ENCODE data around the gene SMAD9. TPM values are rescaled to one million over a fixed set of nuclear protein-coding genes. Genes with fewer than 3 reads are reported as not detected.
A peak's percentile ranks its signal among the peaks of the same experiment; 100 is the strongest.
"Not testable (repeated sequence)": the region's sequence is repeated elsewhere in the genome, so short reads cannot be mapped to it uniquely, and the experiment has no call there.

The SMAD9 gene
- total and polyA plus RNA-seq, 2 experiments from 2014 or later = 3.2 to 5.8 TPM

DNA sequence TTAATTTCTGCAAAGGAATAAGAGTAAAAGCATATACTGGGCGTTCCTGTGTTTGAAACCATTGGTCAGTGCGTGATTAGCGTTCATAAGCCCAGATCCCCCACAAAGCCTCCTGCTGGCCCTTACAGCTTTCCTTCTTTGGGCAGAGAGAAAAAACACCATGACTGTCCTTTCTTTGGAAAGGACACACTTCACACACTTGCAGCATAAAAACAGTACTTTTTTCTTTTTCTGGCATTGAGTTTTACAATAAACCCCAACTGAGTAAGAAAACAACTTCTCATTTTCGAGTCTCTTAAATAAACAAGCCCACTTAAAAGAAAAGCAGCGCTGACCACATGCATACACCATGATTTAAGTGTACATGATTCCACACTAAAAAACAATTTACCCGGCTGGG is 35.8 kb downstream of the SMAD9 start:
- peaks cover 2% of the 10 kb centered on the region for H3K79me2 ChIP-seq
- no peak overlapping the region for H3K27ac ChIP-seq
- H3K4me2 ChIP-seq = no peak overlapping the region
- H3K27me3 ChIP-seq = no peaks in the 10 kb centered on the region
- no peak overlapping the region for H2AFZ ChIP-seq
- TF ChIP-seq, protein P1, sequence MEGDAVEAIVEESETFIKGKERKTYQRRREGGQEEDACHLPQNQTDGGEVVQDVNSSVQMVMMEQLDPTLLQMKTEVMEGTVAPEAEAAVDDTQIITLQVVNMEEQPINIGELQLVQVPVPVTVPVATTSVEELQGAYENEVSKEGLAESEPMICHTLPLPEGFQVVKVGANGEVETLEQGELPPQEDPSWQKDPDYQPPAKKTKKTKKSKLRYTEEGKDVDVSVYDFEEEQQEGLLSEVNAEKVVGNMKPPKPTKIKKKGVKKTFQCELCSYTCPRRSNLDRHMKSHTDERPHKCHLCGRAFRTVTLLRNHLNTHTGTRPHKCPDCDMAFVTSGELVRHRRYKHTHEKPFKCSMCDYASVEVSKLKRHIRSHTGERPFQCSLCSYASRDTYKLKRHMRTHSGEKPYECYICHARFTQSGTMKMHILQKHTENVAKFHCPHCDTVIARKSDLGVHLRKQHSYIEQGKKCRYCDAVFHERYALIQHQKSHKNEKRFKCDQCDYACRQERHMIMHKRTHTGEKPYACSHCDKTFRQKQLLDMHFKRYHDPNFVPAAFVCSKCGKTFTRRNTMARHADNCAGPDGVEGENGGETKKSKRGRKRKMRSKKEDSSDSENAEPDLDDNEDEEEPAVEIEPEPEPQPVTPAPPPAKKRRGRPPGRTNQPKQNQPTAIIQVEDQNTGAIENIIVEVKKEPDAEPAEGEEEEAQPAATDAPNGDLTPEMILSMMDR (IDR thresholded peaks at IDR 0.05; ENCODE audit: poor library complexity) = no peak
- TF ChIP-seq EZH2phosphoT487 (IDR thresholded peaks at IDR 0.05; ENCODE audit: low read depth, severe bottlenecking, unreplicated experiment) = no peak
- TF ChIP-seq EZH2 (IDR thresholded peaks at IDR 0.05; ENCODE audit: borderline replicate concordance) = no peak
- 86% methylated on average over 6 of the region's 6 CpGs for WGBS (ENCODE audit: low lambda C conversion rate, missing lambda C conversion rate)
- DNase-seq (ENCODE audit: low spot score) = no peak
- no peaks in the 10 kb centered on the region for H4K20me1 ChIP-seq (ENCODE audit: insufficient read depth, poor library complexity, severe bottlenecking)
- no peak overlapping the region for H3K4me3 ChIP-seq
- H3K36me3 ChIP-seq (replicated peaks; ENCODE audit: insufficient read depth, low read depth) = no peaks in the 10 kb centered on the region
- H3K9me2 ChIP-seq (replicated peaks; ENCODE audit: insufficient read depth) = no peaks in the 10 kb centered on the region
- no peaks in the 10 kb centered on the region for H3K9me3 ChIP-seq (ENCODE audit: low read depth)
- peaks cover 7% of the 10 kb centered on the region for H3K4me1 ChIP-seq (ENCODE audit: insufficient read depth)

DNA sequence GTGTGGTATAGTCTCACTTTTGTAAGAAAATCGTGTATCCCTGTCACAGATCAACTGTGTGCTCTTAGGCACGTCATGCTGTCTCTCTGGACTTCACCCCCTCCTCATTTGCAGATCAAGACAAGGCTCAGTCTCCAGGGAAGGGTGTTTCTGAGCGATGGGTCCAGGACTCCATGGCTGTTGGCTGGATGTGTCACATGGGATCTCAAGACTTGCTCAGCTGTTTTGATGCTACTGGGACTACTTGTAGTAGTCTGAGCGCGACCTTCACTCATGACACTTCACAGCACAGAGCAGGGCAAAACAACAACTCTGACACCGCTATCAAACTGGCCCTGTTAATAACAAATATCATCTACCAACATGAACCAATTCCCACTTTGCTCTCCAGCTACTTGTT is 36.2 kb downstream of the SMAD9 start:
- no peak for DNase-seq (ENCODE audit: low spot score)
- 86% methylated on average over 6 of the region's 6 CpGs for whole genome bisulfite sequencing (ENCODE audit: low lambda C conversion rate, missing lambda C conversion rate)
- Histone ChIP-seq H3K36me3 (replicated peaks; ENCODE audit: insufficient read depth, low read depth) (no peaks in the 10 kb centered on the region), H3K4me1 (ENCODE audit: insufficient read depth) (peaks cover 7% of the 10 kb centered on the region), H3K27ac (no peak overlapping the region), H2AFZ (no peak overlapping the region), H3K9me2 (replicated peaks; ENCODE audit: insufficient read depth) (no peaks in the 10 kb centered on the region), H3K9me3 (ENCODE audit: low read depth) (no peaks in the 10 kb centered on the region), H3K27me3 (no peaks in the 10 kb centered on the region), H4K20me1 (ENCODE audit: insufficient read depth, poor library complexity, severe bottlenecking) (no peaks in the 10 kb centered on the region), H3K4me2 (no peak overlapping the region), H3K4me3 (no peak overlapping the region), H3K79me2 (peaks cover 2% of the 10 kb centered on the region)
- no peak for TF ChIP-seq EZH2 (IDR thresholded peaks at IDR 0.05; ENCODE audit: borderline replicate concordance)
- TF ChIP-seq EZH2phosphoT487 (IDR thresholded peaks at IDR 0.05; ENCODE audit: low read depth, severe bottlenecking, unreplicated experiment) = no peak
- TF ChIP-seq, protein P1 (IDR thresholded peaks at IDR 0.05; ENCODE audit: poor library complexity) = no peak

- not testable (repeated sequence) for H4K20me1 ChIP-seq (ENCODE audit: insufficient read depth, poor library complexity, severe bottlenecking); H3K79me2 ChIP-seq; H3K27ac ChIP-seq; H2AFZ ChIP-seq; DNase-seq (ENCODE audit: low spot score); H3K36me3 ChIP-seq (replicated peaks; ENCODE audit: insufficient read depth, low read depth); H3K9me2 ChIP-seq (replicated peaks; ENCODE audit: insufficient read depth); H3K4me1 ChIP-seq (ENCODE audit: insufficient read depth); H3K4me3 ChIP-seq; H3K27me3 ChIP-seq; H3K9me3 ChIP-seq (ENCODE audit: low read depth)
- WGBS (ENCODE audit: low lambda C conversion rate, missing lambda C conversion rate) = 68% methylated on average over 5 of the region's 5 CpGs
- peak overlapping the region; percentile 9 for H3K4me2 ChIP-seq
Observed at GRCh38 chr13:36883392-36883791, 36.6 kb downstream of the SMAD9 start.

- no peaks in the 10 kb centered on the region for H3K36me3 ChIP-seq (replicated peaks; ENCODE audit: insufficient read depth, low read depth)
- no peaks in the 10 kb centered on the region for H3K9me3 ChIP-seq (ENCODE audit: low read depth)
- H3K4me1 ChIP-seq (ENCODE audit: insufficient read depth) = peaks cover 7% of the 10 kb centered on the region
- no peaks in the 10 kb centered on the region for H3K27me3 ChIP-seq
- WGBS (ENCODE audit: low lambda C conversion rate, missing lambda C conversion rate) = 60% methylated on average over 6 of the region's 6 CpGs
- no peaks in the 10 kb centered on the region for H3K9me2 ChIP-seq (replicated peaks; ENCODE audit: insufficient read depth)
- peak overlapping the region; percentile 9 for H3K4me2 ChIP-seq
- TF ChIP-seq EZH2 (IDR thresholded peaks at IDR 0.05; ENCODE audit: borderline replicate concordance) = no peak
- TF ChIP-seq EZH2phosphoT487 (IDR thresholded peaks at IDR 0.05; ENCODE audit: low read depth, severe bottlenecking, unreplicated experiment) = no peak
- TF ChIP-seq, protein P1 (IDR thresholded peaks at IDR 0.05; ENCODE audit: poor library complexity) = no peak
- peaks cover 2% of the 10 kb centered on the region for H3K79me2 ChIP-seq
- no peaks in the 10 kb centered on the region for H4K20me1 ChIP-seq (ENCODE audit: insufficient read depth, poor library complexity, severe bottlenecking)
- no peak overlapping the region for H3K4me3 ChIP-seq
- H3K27ac ChIP-seq = no peak overlapping the region
- DNase-seq (ENCODE audit: low spot score) = no peak
- H2AFZ ChIP-seq = no peak overlapping the region
Observed at GRCh38 chr13:36882829-36883390, 37.1 kb downstream of the SMAD9 start.
